ENCODE data around the gene NMD3.

Gene NMD3

DNA sequence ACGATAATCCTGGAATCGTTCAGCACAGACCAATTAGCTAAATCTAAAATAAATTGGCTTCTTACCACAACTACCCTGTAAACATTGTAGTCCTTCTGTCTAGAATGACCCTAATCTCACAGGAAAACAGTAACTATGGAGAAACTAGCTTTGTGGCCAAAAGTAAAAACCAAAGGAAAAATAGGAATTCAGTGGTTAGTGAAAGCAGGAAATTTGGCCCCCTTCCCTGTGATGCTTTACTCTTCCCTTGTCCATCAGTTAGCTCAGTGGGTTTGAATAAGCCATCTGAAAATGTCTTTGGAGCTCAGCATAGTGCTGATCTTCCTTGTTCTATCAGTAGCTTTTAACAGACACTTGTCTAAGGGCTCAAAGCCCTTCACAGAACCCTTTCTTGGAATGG is 1.6 kb downstream of the NMD3 start:
- in situ Hi-C loops (cut with HindIII; ENCODE audit: low pct_ligation_motif_present, low pct_unique_long_range_greater_than_20kb, low sequenced_read_pairs) = no loop called here
- DNase-seq = no peak

GRCh38 chr3:161224786-161225185 is 3.7 kb downstream of the NMD3 start:
- DNase-seq = no peak
- in situ Hi-C loops (cut with HindIII; ENCODE audit: low pct_ligation_motif_present, low pct_unique_long_range_greater_than_20kb, low sequenced_read_pairs) = no loop called here

GRCh38 chr3:161230621-161231171 is 9.6 kb downstream of the NMD3 start:
- in situ Hi-C loops (cut with HindIII; ENCODE audit: low pct_ligation_motif_present, low pct_unique_long_range_greater_than_20kb, low sequenced_read_pairs) = no loop called here
- DNase-seq = no peak

DNA sequence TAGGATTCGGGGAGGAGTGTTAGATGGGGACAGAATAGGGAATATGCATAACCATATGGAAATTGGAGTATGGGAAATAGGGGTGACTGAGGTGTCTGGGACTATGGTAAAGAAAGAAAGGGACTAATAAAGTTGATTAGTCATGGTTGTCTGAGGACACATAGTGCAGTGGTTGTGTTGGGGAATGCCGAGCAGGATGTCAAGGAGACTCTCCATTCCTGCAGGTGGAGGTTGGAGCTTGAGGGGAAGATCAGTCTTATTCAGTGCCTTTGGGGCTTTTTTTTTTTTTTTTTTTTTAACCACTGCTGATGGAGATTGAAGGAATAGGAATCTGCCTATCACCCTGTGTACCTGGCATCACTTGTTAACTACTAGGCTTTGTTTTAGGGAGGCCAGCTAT is 10.8 kb downstream of the NMD3 start:
- in situ Hi-C loops (cut with HindIII; ENCODE audit: low pct_ligation_motif_present, low pct_unique_long_range_greater_than_20kb, low sequenced_read_pairs) = no loop called here
- DNase-seq = no peak

DNA sequence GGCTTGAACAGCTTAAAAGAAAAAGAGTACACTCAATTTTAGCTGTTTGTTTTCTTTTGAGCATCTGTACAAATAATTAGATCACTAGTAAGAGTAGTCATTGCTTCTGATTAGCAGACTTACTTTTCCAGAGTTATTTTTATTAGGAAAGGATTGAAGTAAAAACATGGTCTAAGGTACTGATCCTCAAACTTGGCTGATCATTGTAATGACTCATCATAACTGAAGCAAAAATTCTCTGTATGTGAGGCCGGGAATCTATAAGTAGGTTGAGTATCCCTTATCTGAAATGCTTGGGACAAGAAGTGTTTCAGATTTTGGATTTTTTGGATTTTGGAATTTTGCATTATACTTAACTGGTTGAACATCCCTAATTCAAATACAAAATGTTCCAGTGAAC is 12.4 kb downstream of the NMD3 start:
- in situ Hi-C loops (cut with HindIII; ENCODE audit: low pct_ligation_motif_present, low pct_unique_long_range_greater_than_20kb, low sequenced_read_pairs) = no loop called here
- DNase-seq = no peak

DNA sequence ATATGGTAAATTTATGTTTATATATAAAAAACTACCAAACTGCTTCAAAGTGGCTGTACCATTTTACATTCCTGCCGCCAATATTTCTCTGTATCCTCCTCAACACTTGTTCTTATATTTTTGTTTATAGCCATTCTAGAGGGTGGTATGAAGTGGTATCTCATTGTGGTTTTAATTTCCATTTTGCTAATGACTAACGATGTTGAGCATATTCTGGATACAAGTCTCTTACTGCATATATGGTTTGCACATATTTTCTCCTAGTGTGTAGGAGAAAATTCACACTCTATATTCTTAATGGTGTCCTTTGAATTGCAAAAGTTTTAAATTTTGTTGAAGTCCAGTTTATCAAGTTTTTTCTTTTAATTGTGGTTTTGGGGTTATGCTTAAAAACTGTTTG is 15.1 kb downstream of the NMD3 start:
- in situ Hi-C loops (cut with HindIII; ENCODE audit: low pct_ligation_motif_present, low pct_unique_long_range_greater_than_20kb, low sequenced_read_pairs) = no loop called here
- no peak for DNase-seq

- DNase-seq = no peak
- in situ Hi-C loops (cut with HindIII; ENCODE audit: low pct_ligation_motif_present, low pct_unique_long_range_greater_than_20kb, low sequenced_read_pairs) = no loop called here
These were observed 18.6 kb downstream of the NMD3 start for GRCh38 chr3:161239700-161240099.

DNA sequence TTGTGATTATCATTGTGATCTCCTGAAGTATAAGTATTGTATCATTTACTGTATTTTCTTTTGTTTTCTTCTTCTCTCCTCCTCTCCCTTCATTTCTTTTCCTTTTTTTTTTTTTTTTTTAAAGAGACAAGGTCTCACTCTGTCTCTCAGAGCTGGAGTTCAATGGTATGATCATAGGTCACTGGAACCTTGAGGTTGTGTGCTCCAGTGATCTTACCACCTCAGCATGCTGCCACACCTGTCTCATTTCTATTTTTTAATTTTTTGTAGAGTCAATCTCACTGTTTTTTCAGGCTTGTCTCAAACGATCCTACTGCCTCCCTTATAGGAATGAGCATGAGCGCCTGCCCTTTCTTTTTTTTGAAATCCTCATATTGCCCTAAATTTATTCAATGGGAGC is 23.4 kb downstream of the NMD3 start:
- DNase-seq = no peak
- in situ Hi-C loops (cut with HindIII; ENCODE audit: low pct_ligation_motif_present, low pct_unique_long_range_greater_than_20kb, low sequenced_read_pairs) = no loop called here

- in situ Hi-C loops (cut with HindIII; ENCODE audit: low pct_ligation_motif_present, low pct_unique_long_range_greater_than_20kb, low sequenced_read_pairs) = no loop called here
- no peak for DNase-seq
These were observed 25.9 kb downstream of the NMD3 start for GRCh38 chr3:161247049-161247448.

DNA sequence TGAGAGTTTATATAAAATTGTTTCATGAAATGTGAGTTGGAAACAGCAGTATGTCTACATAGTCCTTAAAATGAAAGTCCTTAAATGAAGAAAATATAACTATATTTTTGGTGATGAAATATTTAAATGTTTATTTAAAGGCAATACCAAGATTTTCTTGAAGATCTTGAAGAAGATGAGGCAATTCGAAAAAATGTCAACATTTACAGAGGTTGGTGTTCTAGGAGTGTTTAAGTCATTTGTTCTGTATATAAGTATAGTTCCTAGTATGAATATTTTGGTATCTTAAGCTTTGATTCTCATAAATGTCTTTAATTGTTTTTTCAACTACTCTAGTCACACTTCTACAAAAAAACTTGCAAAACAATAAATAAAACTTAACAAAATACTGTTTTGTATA is 29.0 kb downstream of the NMD3 start:
- no peak for DNase-seq
- in situ Hi-C loops (cut with HindIII; ENCODE audit: low pct_ligation_motif_present, low pct_unique_long_range_greater_than_20kb, low sequenced_read_pairs) = no loop called here

- no peak for DNase-seq
- in situ Hi-C loops (cut with HindIII; ENCODE audit: low pct_ligation_motif_present, low pct_unique_long_range_greater_than_20kb, low sequenced_read_pairs) = no loop called here
These were observed 30.6 kb downstream of the NMD3 start for GRCh38 chr3:161251716-161252115.

- DNase-seq = no peak
- in situ Hi-C loops (cut with HindIII; ENCODE audit: low pct_ligation_motif_present, low pct_unique_long_range_greater_than_20kb, low sequenced_read_pairs) = no loop called here
These were observed 31.0 kb downstream of the NMD3 start for GRCh38 chr3:161252143-161252542.

DNA sequence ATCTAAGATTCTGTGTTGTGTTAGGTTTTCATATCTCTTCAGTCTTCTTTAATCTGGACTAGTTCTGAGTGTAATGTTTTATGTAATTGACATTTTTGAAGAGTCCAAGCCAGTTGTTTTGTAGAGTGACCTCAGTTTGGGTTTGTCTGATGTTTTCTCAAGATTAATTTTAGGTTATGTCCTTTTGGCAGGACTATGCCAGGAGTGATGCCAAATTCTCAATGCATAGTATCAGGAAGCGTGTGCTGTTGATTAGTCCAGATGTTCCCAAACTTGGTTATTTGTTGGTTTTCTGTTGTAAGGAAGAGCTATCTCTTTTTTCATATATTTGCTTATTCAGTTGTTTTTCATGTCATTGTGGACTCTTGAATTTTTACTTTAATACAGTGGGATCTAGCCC is 32.6 kb downstream of the NMD3 start:
- in situ Hi-C loops (cut with HindIII; ENCODE audit: low pct_ligation_motif_present, low pct_unique_long_range_greater_than_20kb, low sequenced_read_pairs) = no loop called here
- DNase-seq = no peak

DNA sequence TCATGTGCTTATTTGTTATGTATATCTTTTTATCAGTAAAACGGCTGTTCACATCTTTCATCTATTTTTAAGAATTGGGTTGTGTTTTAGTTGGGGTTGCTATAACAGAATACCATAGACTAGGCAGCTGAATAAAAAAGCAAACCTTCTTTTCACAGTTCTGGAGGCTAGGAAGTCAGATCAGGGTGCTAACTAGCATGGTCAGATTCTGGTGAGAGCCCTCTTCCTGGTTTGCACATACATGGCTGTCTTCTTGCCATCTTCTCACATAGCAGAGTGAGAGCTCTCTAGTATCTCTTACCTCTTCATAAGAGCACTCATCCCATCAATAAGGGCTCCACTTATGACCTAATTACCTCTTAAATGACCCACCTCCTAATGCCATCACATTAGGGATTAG is 33.8 kb downstream of the NMD3 start:
- no peak for DNase-seq
- in situ Hi-C loops (cut with HindIII; ENCODE audit: low pct_ligation_motif_present, low pct_unique_long_range_greater_than_20kb, low sequenced_read_pairs) = no loop called here

GRCh38 chr3:161263057-161263456 is 41.9 kb downstream of the NMD3 start:
- in situ Hi-C loops (cut with HindIII; ENCODE audit: low pct_ligation_motif_present, low pct_unique_long_range_greater_than_20kb, low sequenced_read_pairs) = no loop called here
- no peak for DNase-seq

DNA sequence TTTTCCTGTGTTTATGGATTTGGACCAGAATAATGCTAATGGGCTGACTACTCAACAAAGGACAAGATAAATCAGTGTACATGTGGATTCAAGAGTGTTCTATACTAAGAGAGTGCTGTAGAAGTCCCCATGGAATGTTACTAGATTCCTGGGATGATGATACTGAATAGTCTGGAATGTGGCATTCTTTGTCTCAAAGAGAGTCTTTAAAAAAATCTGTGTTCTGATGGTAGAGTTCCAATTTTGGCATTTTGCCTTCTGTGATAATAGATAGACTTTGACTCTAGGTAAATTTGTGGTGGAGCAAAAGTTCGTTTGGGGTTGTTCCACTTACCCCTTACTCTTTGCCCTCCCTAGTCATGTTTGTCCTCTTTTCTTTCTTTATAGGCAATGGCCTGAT is 43.7 kb downstream of the NMD3 start:
- DNase-seq = no peak
- in situ Hi-C loops (cut with HindIII; ENCODE audit: low pct_ligation_motif_present, low pct_unique_long_range_greater_than_20kb, low sequenced_read_pairs) = no loop called here

- in situ Hi-C loops (cut with HindIII; ENCODE audit: low pct_ligation_motif_present, low pct_unique_long_range_greater_than_20kb, low sequenced_read_pairs) = no loop called here
These were observed 44.9 kb downstream of the NMD3 start for GRCh38 chr3:161265916-161266571.

GRCh38 chr3:161266731-161267150 is 45.6 kb downstream of the NMD3 start:
- in situ Hi-C loops (cut with HindIII; ENCODE audit: low pct_ligation_motif_present, low pct_unique_long_range_greater_than_20kb, low sequenced_read_pairs) = no loop called here

More at GRCh38 chr3:161265916-161266571, 44.9 kb downstream of the NMD3 start:
- DNase-seq = no peak

DNA sequence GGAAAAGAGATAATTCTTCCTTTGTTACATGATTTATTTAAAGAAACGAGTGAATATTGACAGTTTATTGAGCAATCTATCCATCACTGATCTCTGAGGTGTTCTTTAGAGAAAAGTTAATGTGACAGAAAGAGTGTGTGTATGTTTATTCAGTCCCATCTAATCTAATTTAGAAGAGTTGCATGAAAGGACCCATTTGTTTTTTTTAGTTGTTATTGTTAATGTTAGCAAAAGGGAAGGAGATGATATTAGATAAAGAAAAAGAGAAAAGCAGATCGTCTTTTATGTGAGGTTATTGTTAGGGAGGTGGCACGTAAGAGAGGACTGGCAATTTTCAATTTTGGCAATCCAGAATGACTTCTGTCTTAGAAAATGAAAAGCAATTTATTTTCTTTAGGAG is 46.5 kb downstream of the NMD3 start:
- in situ Hi-C loops (cut with HindIII; ENCODE audit: low pct_ligation_motif_present, low pct_unique_long_range_greater_than_20kb, low sequenced_read_pairs) = no loop called here
- no peak for DNase-seq

More at GRCh38 chr3:161266731-161267150, 45.6 kb downstream of the NMD3 start:
- peak; percentile 13 for DNase-seq

GRCh38 chr3:161268601-161269000 is 47.5 kb downstream of the NMD3 start:
- DNase-seq = no peak
- in situ Hi-C loops (cut with HindIII; ENCODE audit: low pct_ligation_motif_present, low pct_unique_long_range_greater_than_20kb, low sequenced_read_pairs) = no loop called here

GRCh38 chr3:161270991-161271390 is 49.9 kb downstream of the NMD3 start:
- in situ Hi-C loops (cut with HindIII; ENCODE audit: low pct_ligation_motif_present, low pct_unique_long_range_greater_than_20kb, low sequenced_read_pairs) = no loop called here
- no peak for DNase-seq
